HUES6 (cell line): ENCODE results near the gene ITPR2.

Experiments used
- H3K27ac ChIP-seq: 2 replicates; pipeline ENCODE4 v1.7.0; 2013; ENCODE audit warnings: low read depth, mild to moderate bottlenecking, low read length, inconsistent platforms
- H3K27me3 ChIP-seq: 2 replicates; pipeline ENCODE4 v1.6.1; 2013; ENCODE audit warnings: low read length; ENCODE audit not compliant: control insufficient read depth, insufficient read depth
- H3K36me3 ChIP-seq: 2 replicates; pipeline ENCODE4 v1.6.1; 2013; ENCODE audit warnings: low read length; ENCODE audit not compliant: control insufficient read depth, insufficient read depth
- H3K4me1 ChIP-seq: 2 replicates; pipeline ENCODE4 v1.6.1; 2013; ENCODE audit warnings: low read length; ENCODE audit not compliant: control insufficient read depth, insufficient read depth
- H3K4me3 ChIP-seq: 2 replicates; pipeline ENCODE4 v1.5.1; 2013; ENCODE audit warnings: low read depth, low read length
- H3K9ac ChIP-seq: one replicate; pipeline ENCODE4 v1.6.1; 2013; ENCODE audit warnings: mild to moderate bottlenecking, low read length
- H3K9me3 ChIP-seq: 2 replicates; pipeline ENCODE4 v1.6.1; 2013; ENCODE audit warnings: low read depth, low read length; ENCODE audit not compliant: control insufficient read depth, insufficient read depth

ITPR2 gene

DNA sequence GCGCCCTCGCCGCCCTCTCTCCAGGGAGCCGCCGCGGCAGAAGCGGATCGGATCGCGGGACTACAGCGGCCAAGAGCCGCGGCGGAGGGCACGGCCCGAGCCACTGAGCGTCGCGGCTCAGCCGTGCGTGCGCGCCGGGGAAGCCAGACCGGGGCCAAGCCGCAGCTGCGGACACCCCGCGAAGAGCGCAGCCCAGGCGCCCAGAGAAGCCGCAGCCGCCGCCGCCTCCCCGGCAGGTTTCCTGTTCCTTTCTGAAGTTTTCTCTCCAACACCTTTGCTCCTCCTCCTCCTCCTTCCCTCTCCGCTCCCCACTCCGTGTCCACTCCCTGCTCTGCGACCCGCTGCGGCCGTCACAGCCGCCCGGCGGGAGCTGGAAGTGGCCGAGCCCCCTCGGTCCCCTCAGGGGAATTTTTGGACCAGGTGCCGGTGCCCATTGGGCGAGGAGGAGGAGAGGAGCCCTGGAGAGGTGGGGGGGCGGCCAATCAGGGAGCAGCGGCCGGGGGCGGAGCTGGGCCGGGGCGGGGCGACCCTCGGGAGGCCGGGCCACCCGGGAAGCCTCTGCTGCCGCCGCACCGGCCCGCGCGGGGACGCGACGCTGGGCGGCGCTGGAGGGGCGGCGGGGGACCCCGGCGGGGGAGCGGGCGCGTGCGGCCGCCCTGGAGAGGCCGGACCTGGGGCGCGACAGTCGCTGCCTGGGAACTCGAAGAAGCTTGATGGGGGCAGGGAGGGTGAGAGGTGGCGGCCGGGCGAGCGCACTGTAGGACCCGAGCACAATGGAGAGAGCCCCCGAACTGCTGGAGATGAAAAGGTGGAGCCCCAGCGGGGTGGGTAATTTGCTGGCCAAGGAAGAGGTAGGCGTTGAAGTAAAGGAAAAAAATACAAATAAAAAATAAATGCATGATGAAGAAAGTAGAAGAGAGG lies at the start of gene ITPR2:
Gene ITPR2 (minus strand): TSS at position 373 of the 921 bp plus-strand sequence. CDS start 413 bp downstream, outside the sequence.
- Histone ChIP-seq H3K4me3 (peak within 1 kb of the TSS; percentile 100), H3K4me1 (peaks cover 10% of the 10 kb centered on the region; the same call in 1 of the 2 replicates), H3K27me3 (no peaks in the 10 kb centered on the region), H3K27ac (peak within 1 kb of the TSS; percentile 65; the same call in 1 of the 2 replicates), H3K9ac (peak within 1 kb of the TSS; percentile 90), H3K36me3 (no peaks in the 10 kb centered on the region), H3K9me3 (peaks cover 1% of the 10 kb centered on the region; the same call in 1 of the 2 replicates)

GRCh38 chr12:26880625-26881024 lies 47.6 kb upstream of the ITPR2 start:
- Histone ChIP-seq H3K4me3 (no peak overlapping the region), H3K9me3 (no peaks in the 10 kb centered on the region), H3K4me1 (no peaks in the 10 kb centered on the region)

GRCh38 chr12:26878661-26879119 lies 45.7 kb upstream of the ITPR2 start:
- H3K4me1 ChIP-seq, result no peaks in the 10 kb centered on the region
- no peak overlapping the region for H3K4me3 ChIP-seq
- no peaks in the 10 kb centered on the region for H3K36me3 ChIP-seq
- no peaks in the 10 kb centered on the region for H3K27me3 ChIP-seq
- no peaks in the 10 kb centered on the region for H3K9me3 ChIP-seq
- H3K9ac ChIP-seq, result no peak overlapping the region
- no peak overlapping the region for H3K27ac ChIP-seq

More at GRCh38 chr12:26880625-26881024, 47.6 kb upstream of the ITPR2 start:
- H3K9ac ChIP-seq, result no peak overlapping the region
- no peak overlapping the region for H3K27ac ChIP-seq
- H3K27me3 ChIP-seq, result no peaks in the 10 kb centered on the region
- no peaks in the 10 kb centered on the region for H3K36me3 ChIP-seq

DNA sequence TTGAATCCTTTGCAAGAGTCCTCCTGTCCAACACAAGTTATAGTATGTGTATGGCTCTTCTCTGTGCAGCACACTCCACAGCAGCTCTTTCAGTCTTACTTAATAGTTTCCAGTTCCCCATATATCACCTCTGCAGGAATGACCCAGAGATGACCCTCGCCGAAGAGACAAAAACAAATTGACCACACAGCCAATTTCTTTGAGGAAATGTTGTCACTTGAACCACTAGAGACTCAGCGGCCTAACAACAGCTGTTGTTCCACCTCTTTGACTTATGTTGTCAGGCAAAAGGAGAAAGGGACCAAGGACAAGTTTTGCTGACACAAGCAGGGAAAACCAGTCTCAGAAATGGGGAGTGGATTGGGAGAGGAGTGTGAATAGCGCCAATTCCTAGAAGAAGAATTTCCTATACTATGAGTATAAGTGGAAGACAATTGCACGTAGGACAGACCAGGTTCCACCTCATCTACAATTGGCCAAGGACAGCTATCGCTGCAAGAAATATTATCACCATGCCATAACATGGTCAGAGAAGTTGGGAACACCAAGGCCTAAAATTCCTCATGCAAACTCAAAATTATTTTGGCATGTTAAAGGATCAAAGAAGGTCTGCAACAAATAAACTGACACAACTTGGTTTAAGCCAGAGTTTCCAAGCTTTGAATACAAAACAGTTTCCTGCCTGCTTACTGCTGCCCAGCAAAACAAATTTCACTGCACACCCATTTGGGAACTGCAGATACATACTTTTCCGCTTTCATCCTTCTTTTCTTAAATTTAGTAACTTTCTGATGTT lies 41.7 kb upstream of the ITPR2 start:
- no peak overlapping the region for H3K27ac ChIP-seq
- H3K9me3 ChIP-seq, result no peaks in the 10 kb centered on the region
- H3K36me3 ChIP-seq, result no peaks in the 10 kb centered on the region
- H3K4me1 ChIP-seq, result no peaks in the 10 kb centered on the region
- no peaks in the 10 kb centered on the region for H3K27me3 ChIP-seq
- no peak overlapping the region for H3K9ac ChIP-seq
- H3K4me3 ChIP-seq, result no peak overlapping the region

GRCh38 chr12:26872625-26873024 lies 39.6 kb upstream of the ITPR2 start:
- H3K27me3 ChIP-seq, result no peaks in the 10 kb centered on the region
- H3K9ac ChIP-seq, result no peak overlapping the region
- no peaks in the 10 kb centered on the region for H3K4me1 ChIP-seq
- H3K9me3 ChIP-seq, result no peaks in the 10 kb centered on the region
- no peaks in the 10 kb centered on the region for H3K36me3 ChIP-seq
- no peak overlapping the region for H3K27ac ChIP-seq
- no peak overlapping the region for H3K4me3 ChIP-seq

DNA sequence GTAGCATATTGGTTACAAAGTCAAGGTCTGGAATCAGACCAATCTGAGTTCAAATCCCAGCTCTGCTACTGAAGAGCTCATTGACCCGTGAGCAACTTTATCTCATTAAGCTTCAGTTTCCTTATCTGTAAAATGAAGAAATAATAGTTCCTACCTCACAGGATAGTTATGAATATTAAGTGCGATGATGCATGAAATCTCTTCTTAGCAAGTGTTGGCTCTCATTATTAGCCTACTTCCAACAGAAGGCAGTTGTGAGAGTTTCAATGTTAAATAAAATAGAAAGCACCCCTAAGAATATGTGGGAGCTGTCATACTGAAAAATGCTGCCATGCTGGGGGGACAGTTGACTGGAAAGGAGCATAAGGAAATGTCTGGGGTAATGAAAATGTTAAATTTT lies 39.0 kb upstream of the ITPR2 start:
- H3K9me3 ChIP-seq, result no peaks in the 10 kb centered on the region
- no peak overlapping the region for H3K9ac ChIP-seq
- H3K36me3 ChIP-seq, result no peaks in the 10 kb centered on the region
- H3K27ac ChIP-seq, result no peak overlapping the region
- no peak overlapping the region for H3K4me3 ChIP-seq
- no peaks in the 10 kb centered on the region for H3K4me1 ChIP-seq
- H3K27me3 ChIP-seq, result no peaks in the 10 kb centered on the region

- no peaks in the 10 kb centered on the region for H3K36me3 ChIP-seq
- no peaks in the 10 kb centered on the region for H3K4me1 ChIP-seq
- no peaks in the 10 kb centered on the region for H3K9me3 ChIP-seq
- H3K27ac ChIP-seq, result no peak overlapping the region
- no peak overlapping the region for H3K4me3 ChIP-seq
- H3K9ac ChIP-seq, result no peak overlapping the region
- H3K27me3 ChIP-seq, result no peaks in the 10 kb centered on the region
These were observed 37.8 kb upstream of the ITPR2 start for GRCh38 chr12:26870491-26871419.

GRCh38 chr12:26869908-26870459 lies 37.0 kb upstream of the ITPR2 start:
- H3K9ac ChIP-seq, result no peak overlapping the region
- no peaks in the 10 kb centered on the region for H3K4me1 ChIP-seq
- H3K9me3 ChIP-seq, result no peaks in the 10 kb centered on the region
- H3K27ac ChIP-seq, result no peak overlapping the region
- no peaks in the 10 kb centered on the region for H3K36me3 ChIP-seq
- no peak overlapping the region for H3K4me3 ChIP-seq
- no peaks in the 10 kb centered on the region for H3K27me3 ChIP-seq

- H3K4me3 ChIP-seq, result no peak overlapping the region
- H3K27me3 ChIP-seq, result no peaks in the 10 kb centered on the region
- no peak overlapping the region for H3K9ac ChIP-seq
- H3K36me3 ChIP-seq, result no peaks in the 10 kb centered on the region
- H3K4me1 ChIP-seq, result no peaks in the 10 kb centered on the region
- H3K27ac ChIP-seq, result no peak overlapping the region
- no peaks in the 10 kb centered on the region for H3K9me3 ChIP-seq
These were observed 36.1 kb upstream of the ITPR2 start for GRCh38 chr12:26869104-26869494.

DNA sequence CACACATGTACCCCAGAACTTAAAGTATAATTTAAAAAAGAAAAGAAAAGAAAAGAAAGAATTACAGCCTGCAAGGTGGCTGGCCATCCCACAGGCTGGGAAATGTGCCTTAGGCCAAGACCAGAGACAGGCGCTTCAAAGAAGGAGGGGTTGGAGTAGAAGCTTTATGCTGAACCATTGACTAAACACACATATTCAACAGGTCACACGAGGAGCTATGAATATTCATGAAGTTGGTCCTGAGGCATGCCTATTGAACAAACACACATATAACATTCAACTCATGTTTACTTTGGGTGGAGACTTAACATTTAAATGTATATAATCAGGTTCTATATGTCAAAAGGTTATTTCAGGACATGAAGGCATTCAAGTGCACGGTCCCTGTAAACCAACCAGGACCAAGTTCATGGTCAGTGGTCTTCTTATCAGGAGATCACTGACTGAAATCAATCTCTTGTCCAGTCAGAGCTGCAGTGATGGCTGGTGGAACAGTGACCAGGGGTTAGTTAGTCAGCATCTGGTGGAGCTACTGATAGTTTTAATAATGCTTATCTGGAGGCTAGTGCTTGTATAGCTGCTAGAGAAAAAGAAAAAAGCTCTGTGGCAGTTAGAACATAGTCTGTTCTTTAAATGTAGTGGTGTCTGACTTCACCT lies 35.6 kb upstream of the ITPR2 start:
- Histone ChIP-seq H3K36me3 (no peaks in the 10 kb centered on the region), H3K4me1 (no peaks in the 10 kb centered on the region), H3K27ac (no peak overlapping the region), H3K9ac (no peak overlapping the region), H3K9me3 (no peaks in the 10 kb centered on the region), H3K27me3 (no peaks in the 10 kb centered on the region), H3K4me3 (no peak overlapping the region)
